22Rv1 (cell line): Measurements from ENCODE around the gene MYL11.
A peak's percentile ranks its signal among the peaks of the same experiment; 100 is the strongest.

Source experiments
- H3K27ac ChIP-seq: fragments of 450-650 bp; 2 replicates; pipeline ENCODE4 v1.5.1; 2017
- ZFX ChIP-seq: fragments of 450-650 bp; IDR thresholded peaks from 2 replicates; pipeline ENCODE4 v1.6.1; 2017; ENCODE audit warnings: antibody characterized with exemption, borderline replicate concordance
- TF ChIP-seq, protein P1 (sequence below): fragments of 450-650 bp; IDR thresholded peaks from 2 replicates; pipeline ENCODE4 v1.5.1; 2017; ENCODE audit warnings: mild to moderate bottlenecking

Gene MYL11

DNA sequence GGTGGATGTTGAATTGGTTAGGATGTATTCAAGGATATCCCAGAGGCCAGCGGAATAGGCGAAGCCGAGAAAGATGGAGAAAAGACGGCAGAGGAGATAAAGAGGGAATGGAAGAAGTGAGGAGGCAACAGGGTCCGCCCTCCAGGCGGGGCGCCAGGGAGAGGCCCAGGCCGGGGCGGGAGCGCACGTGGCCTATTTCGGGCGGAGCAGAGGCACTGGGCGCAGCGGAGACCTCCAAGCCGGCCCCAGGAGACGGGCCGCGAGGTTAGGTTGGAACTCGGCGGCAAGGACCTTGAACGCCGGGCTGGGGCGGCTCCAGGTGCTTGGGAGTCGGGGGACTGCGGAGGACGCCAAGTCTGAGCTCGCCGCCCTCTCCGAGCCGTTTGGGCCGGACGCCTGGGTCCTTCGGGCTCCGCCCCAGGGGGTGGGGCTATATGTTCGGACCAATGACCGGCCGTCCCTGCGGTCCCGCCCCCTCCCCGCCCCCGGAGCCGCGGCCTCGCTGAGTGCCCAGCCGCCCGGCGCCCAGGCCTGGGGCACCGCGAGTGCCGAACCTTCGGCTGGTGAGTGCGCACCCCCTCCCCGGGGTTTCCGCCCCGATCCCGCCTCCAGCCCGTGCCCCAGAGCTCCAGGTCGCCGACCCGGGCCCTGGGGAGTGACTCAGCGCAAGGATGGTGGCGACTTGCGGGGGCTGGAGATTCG lies 32.7 kb downstream of the MYL11 start, which contains the start of gene ZNF771:
Gene ZNF771, plus strand, starts transcription at position 505 of the 702 bp plus-strand sequence. CDS start 448 bp downstream, outside the sequence.
- H3K27ac ChIP-seq, result peak within 1 kb of the TSS; percentile 87
- TF ChIP-seq, protein P1, sequence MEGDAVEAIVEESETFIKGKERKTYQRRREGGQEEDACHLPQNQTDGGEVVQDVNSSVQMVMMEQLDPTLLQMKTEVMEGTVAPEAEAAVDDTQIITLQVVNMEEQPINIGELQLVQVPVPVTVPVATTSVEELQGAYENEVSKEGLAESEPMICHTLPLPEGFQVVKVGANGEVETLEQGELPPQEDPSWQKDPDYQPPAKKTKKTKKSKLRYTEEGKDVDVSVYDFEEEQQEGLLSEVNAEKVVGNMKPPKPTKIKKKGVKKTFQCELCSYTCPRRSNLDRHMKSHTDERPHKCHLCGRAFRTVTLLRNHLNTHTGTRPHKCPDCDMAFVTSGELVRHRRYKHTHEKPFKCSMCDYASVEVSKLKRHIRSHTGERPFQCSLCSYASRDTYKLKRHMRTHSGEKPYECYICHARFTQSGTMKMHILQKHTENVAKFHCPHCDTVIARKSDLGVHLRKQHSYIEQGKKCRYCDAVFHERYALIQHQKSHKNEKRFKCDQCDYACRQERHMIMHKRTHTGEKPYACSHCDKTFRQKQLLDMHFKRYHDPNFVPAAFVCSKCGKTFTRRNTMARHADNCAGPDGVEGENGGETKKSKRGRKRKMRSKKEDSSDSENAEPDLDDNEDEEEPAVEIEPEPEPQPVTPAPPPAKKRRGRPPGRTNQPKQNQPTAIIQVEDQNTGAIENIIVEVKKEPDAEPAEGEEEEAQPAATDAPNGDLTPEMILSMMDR, result no peak
- no peak for TF ChIP-seq ZFX

DNA sequence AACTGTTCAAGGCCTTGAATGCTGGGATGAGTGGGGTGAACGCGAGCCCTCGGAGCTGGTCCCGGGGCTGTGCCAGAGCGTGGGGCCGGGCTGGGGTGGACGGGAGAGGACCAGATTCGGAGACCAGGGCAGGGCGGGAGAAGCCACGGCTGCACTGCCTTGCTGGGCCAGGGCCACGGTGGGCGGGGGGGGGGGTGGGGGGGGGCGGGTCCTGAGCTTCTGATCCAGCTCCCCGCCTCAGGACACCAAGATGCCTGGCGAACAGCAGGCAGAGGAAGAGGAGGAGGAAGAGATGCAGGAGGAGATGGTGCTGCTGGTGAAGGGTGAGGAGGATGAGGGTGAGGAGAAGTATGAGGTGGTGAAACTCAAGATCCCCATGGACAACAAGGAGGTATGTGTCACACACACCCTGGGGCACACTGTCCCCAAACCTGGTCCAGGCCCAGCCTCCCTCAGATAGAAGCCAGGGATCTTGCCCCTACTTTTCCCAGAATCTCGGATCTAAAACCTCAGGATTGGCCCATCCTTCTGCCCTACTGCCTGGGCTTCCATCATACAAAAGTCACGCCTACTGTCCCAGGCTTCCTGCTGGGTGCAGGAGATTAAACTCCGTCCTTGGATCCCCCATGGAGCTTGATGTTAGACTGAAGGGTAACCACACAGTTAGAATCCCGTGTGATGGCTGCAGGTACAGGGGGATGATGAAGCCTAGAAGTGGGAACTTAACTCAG lies 33.4 kb downstream of the MYL11 start:
- H3K27ac ChIP-seq, result peak overlapping the region; percentile 87
- TF ChIP-seq, protein P1, result no peak
- no peak for TF ChIP-seq ZFX

DNA sequence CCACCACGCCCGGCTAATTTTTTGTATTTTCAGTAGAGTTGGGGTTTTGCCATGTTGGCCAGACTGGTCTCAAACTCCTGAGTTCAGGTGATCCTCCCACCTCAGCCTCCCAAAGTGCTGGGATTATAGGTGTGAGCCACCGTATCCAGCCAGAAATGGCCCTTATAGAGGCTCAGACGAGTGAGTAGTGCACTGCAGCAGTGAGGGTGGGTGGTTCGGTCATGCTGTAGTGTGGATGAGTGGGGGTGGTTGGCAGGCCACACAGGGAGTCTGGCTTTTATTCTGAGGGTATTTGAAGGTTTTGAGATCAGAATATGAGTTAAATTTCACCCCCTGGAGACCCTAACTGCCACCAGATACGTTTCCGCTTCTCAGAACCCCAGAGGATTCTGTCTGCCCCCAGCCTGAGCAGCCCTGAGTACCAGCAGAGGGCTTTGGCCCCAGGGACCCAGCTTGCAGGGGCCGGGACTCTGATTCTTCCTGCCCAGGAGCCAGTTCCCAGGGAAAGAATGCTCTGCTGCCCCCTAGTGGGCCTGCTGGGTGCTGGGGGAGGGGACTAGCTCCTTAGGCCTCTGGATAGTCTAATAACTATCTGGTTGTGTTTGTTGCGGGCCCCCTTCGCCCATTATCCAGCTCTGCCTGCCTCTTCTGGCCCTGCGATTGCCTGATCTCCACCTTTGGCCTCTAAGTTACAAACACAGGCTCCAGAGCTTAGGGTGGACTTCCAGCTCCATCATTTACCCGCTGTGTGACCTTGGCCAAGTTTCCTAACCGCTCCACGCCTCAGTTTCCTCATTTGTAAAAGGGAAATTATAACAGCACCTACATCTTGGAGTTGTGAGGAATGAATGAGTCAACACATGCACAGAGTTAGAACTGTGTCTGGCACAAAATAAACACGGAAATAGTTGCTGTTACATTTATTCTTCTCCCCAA lies 34.8 kb downstream of the MYL11 start:
- TF ChIP-seq, protein P1, result peak; percentile 93
- TF ChIP-seq ZFX, result no peak
- H3K27ac ChIP-seq, result peak overlapping the region; percentile 87

DNA sequence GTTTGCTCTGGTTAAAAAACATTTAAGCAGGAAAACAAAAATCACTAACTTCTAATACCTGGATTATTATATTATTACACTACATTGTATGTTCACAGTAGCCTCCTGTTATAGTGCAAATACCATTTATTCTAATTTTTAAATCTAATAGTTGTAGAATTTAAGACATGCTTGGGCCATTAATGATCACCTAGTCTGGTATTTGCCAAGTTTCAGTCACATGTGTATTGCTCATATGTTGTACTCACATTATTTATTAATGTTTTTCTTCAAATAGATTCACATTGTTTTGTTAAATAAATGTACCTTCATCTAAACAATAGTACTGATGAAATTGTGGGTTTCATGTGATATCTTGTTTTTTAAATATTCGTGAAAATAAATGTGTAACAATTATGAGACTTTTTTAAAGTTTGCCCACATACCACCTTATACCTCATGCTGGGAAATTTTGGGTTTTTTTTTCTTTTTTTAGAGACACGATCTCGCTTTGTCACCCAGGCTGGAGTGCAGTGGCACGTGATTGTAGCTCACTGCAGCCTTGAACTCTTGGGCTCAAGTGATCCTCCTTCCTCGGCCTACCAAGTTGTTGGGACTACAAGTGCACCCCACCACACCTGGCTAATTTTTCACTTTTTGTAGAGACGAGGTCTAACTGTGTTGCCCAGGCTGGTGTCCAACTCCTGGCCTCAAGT lies 38.7 kb downstream of the MYL11 start:
- H3K27ac ChIP-seq, result peak overlapping the region; percentile 15; the same call in 1 of the 2 replicates
- TF ChIP-seq ZFX, result no peak

DNA sequence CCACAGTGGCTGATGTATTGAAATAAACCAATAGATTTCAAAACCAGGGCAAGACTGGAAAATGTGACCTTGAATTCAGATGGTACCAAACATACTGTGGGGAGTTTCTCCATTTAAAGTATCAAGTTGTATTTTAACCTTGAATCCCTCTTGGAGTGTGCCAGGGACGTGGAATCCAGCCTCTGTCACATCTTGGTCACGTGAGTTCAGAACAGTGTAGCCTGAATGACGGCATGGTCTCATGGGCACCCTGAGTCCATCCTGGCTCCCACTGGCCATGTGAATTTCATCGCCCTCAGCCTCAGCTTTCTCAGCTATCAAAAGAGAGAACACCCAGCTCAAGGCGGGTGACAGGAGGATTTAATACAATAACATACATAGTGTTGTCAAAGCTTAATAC lies 39.6 kb downstream of the MYL11 start:
- no peak overlapping the region; the same call in 1 of the 2 replicates for H3K27ac ChIP-seq
- TF ChIP-seq, protein P1, result no peak
- TF ChIP-seq ZFX, result no peak

DNA sequence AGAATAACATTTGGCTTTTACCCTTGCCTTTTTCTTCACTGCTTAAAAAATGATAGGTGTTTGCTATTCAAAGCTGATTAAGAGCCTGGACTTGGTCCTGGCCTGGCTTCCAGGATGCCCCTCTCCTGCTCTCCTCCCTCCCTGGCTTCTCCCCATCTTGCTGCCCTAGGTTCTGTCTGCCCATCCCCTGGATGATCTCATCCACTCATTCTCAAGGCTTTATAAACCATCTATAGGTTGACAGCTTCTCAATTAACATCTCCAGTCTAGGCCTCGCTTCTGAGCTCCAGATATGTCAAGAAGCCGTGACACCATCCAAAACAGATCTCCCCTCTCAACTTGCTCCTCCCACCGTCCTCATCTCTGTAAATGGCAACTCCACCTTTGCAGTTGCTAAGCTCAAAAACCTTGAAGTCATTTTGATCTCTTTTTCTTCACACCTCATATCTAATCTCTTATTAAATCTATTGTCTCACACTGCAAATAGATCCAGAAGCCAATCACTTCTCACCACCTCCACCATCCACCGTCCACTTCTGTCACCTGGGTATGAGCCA lies 41.5 kb downstream of the MYL11 start:
- TF ChIP-seq, protein P1, result no peak
- TF ChIP-seq ZFX, result no peak
- H3K27ac ChIP-seq, result peak overlapping the region; percentile 88; the same call in 1 of the 2 replicates
